Neural progenitor cell (in vitro differentiated cells): ENCODE results near the gene VANGL2.

Experiments
- EZH2 ChIP-seq: fragments of 200-600 bp; sonication (generic); IDR thresholded peaks from 2 replicates; pipeline ENCODE4 v1.6.1; 2017; ENCODE audit warnings: antibody characterized with exemption, mild to moderate bottlenecking, moderate library complexity
- EZH2phosphoT487 ChIP-seq: fragments of 200-600 bp; sonication (generic); IDR thresholded peaks from 2 replicates; pipeline ENCODE4 v1.6.1; 2017; ENCODE audit warnings: antibody characterized with exemption
- TF ChIP-seq, protein P1 (sequence below): fragments of 200-600 bp; sonication (generic); IDR thresholded peaks from 2 replicates; pipeline ENCODE4 v1.5.1; 2017; ENCODE audit warnings: antibody characterized with exemption, mild to moderate bottlenecking

GRCh38 chr1:160467576-160467975 is 67.2 kb downstream of the VANGL2 start:
- TF ChIP-seq, protein P1, sequence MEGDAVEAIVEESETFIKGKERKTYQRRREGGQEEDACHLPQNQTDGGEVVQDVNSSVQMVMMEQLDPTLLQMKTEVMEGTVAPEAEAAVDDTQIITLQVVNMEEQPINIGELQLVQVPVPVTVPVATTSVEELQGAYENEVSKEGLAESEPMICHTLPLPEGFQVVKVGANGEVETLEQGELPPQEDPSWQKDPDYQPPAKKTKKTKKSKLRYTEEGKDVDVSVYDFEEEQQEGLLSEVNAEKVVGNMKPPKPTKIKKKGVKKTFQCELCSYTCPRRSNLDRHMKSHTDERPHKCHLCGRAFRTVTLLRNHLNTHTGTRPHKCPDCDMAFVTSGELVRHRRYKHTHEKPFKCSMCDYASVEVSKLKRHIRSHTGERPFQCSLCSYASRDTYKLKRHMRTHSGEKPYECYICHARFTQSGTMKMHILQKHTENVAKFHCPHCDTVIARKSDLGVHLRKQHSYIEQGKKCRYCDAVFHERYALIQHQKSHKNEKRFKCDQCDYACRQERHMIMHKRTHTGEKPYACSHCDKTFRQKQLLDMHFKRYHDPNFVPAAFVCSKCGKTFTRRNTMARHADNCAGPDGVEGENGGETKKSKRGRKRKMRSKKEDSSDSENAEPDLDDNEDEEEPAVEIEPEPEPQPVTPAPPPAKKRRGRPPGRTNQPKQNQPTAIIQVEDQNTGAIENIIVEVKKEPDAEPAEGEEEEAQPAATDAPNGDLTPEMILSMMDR: no peak
- TF ChIP-seq EZH2 (no peak), EZH2phosphoT487 (no peak)
